Stimulated activated CD4-positive, alpha-beta T cell treated with anti-CD3 and anti-CD28 coated beads, Interleukin-12 subunit alpha, Interleukin-12 subunit beta, amount 100 ng/mL, for 4 hours (primary cell): ENCODE data around the gene SYCN.

Source experiments
- DNase-seq: peaks from one replicate; pipeline ENCODE4 v3.0.0-alpha.2; 2020

SYCN gene

GRCh38 chr19:39169143-39169810, 34.8 kb downstream of the SYCN start:
- DNase-seq = no peak

- DNase-seq = no peak
These were observed 35.6 kb downstream of the SYCN start for GRCh38 chr19:39168258-39169142.

- DNase-seq = no peak
These were observed 36.4 kb downstream of the SYCN start for GRCh38 chr19:39167461-39168257.

- DNase-seq = no peak
These were observed 37.3 kb downstream of the SYCN start for GRCh38 chr19:39166571-39167391.

- DNase-seq = no peak
These were observed 38.2 kb downstream of the SYCN start for GRCh38 chr19:39165857-39166256.

- no peak for DNase-seq
These were observed 39.8 kb downstream of the SYCN start for GRCh38 chr19:39164289-39164688.

GRCh38 chr19:39163621-39164020, 40.4 kb downstream of the SYCN start:
- no peak for DNase-seq

- no peak for DNase-seq
These were observed 41.5 kb downstream of the SYCN start for GRCh38 chr19:39162441-39163043.

- DNase-seq = no peak
These were observed 43.0 kb downstream of the SYCN start for GRCh38 chr19:39160889-39161672.

- no peak for DNase-seq
These were observed 43.6 kb downstream of the SYCN start for GRCh38 chr19:39160523-39160861.

- no peak for DNase-seq
These were observed 45.3 kb downstream of the SYCN start for GRCh38 chr19:39158646-39159260.

GRCh38 chr19:39157997-39158389, 46.1 kb downstream of the SYCN start:
- no peak for DNase-seq

GRCh38 chr19:39157275-39157996, 46.6 kb downstream of the SYCN start:
- DNase-seq = no peak

- DNase-seq = no peak
These were observed 47.5 kb downstream of the SYCN start for GRCh38 chr19:39156326-39157230.

GRCh38 chr19:39155741-39156140, 48.3 kb downstream of the SYCN start:
- DNase-seq = no peak

GRCh38 chr19:39155114-39155700, 48.9 kb downstream of the SYCN start:
- no peak for DNase-seq

- no peak for DNase-seq
These were observed 49.4 kb downstream of the SYCN start for GRCh38 chr19:39154629-39155100.

GRCh38 chr19:39154100-39154628, 49.9 kb downstream of the SYCN start:
- no peak for DNase-seq
